ENCODE data around the gene POLR2L.

Gene POLR2L

DNA sequence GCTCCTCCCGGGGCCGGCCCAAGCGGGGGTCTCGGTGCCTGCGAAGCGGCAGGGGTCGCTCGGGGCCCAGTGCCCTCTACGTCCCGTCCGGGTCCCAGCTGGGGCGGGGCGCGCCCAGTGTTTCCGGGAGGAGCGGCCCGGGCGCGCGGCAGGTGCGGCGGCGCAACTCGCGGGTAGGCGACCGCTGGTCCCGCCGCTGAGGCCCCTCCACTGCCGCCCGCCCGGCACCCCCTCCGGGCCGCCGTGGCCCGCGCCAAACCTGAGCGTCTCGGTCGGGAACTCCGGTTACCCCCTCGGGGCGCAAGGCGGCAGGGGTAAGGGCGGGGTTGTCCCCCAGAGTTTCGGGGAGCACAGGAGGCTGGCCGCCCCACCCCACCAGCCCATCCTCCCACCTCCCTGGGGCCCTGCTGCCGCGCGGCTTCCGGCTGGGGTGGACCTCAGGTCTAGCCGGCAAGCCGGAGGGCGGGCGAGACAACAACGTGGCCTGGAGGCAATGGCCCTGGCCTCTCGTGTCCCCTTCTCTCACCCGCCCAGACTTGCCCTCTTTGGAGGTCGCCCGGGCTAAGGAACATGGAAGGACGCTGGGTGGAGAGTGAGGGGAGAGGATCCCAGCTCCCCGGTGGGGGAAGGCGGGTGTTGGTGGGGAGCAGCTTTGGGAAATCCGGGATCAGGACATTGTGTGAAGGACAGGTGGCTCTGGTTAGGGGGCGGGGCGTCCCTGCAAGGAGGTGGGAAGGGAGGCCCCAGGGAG lies 15.0 kb downstream of the POLR2L start:
- peak; percentile 74 for DNase-seq (ENCODE audit: low spot score)

DNA sequence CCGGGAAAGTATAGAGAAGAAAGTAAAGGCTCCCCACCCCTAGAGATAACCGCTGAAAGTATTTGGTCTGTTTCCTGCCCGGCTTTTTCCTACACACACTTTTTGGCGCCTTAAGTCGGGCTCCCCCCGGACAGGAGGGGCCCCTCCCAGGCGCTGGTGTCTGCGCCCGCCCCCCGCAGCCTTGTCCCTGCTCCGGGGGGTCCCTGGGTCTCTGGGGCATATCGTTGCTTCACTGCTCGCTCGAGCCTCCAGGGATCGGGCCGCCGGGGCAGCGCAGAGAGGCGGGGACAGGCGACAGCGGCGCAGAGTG lies 15.5 kb downstream of the POLR2L start:
- no peak for DNase-seq (ENCODE audit: low spot score)

DNA sequence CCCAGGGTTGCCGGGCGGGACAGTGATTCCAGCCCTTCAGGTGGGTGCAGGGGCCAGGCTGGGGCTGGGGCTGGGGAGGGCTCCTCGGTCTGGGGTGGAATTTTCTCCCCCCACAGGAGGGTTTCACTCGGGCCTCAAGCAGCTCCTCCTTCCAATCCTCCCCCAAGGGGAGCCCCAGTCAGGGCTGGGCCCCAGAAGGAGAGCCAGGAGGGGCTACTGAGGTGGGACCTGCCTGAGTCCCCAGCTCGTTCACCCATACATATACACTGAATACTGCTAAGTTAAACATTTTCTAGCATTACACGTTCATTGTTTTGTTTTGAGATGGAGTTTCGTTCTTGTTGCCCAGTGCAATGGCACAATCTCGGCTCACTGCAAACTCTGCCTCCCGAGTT lies 16.1 kb downstream of the POLR2L start:
- no peak for DNase-seq (ENCODE audit: low spot score)

DNA sequence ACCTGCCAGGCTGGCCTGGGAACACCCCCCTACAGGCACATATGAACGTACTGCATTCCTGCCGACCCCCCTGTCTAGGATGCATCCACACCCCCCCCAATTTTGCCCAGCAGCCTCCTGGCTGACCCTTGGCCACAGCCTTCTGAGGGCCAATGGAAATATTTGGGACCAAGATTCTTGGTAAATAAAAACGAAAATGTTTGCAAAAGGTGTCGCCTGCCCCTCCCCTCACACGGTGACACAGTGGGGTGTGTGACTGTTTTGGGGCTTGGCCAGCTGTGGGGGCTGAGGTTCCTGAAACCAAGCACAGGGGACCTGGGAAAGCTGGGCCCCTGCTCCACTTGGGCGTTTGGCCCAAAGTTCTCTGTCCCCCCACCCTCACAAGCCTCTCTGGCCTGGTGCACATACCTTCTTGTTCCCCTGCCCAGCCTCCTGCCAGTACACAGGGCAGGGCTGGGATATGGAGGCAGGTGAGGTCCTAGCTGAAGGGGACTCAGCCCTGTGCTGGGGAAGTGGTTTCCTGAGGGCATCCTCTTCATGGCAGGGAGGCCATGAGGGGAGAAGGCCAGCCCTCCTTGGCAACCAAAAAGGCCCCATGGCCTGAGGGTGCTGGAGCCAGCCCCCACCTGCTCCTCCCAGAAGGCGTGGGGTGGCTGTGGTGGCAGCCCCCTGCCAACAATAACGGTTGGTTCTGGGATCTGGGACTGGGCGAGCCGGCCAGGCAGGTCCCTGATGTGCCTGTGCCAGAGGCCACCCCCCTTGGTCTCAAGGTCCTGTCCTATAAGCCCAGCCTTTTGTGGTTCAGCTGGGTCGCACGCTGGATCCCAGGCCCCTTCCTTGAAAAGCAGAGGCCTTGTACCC lies 16.7 kb downstream of the POLR2L start:
- DNase-seq (ENCODE audit: low spot score) = no peak

DNA sequence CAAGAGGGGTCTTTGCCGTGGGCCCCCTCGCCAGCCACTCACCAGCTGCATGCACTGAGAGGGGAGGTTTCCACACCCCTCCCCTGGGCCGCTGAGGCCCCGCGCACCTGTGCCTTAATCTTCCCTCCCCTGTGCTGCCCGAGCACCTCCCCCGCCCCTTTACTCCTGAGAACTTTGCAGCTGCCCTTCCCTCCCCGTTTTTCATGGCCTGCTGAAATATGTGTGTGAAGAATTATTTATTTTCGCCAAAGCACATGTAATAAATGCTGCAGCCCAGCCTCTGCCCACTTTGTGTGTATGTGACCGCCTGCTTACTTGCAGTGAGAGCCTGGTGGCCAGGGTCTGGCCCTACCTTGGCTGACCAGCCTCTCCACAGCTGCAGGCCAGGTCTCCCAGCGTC lies 17.4 kb downstream of the POLR2L start:
- DNase-seq (ENCODE audit: low spot score) = no peak

DNA sequence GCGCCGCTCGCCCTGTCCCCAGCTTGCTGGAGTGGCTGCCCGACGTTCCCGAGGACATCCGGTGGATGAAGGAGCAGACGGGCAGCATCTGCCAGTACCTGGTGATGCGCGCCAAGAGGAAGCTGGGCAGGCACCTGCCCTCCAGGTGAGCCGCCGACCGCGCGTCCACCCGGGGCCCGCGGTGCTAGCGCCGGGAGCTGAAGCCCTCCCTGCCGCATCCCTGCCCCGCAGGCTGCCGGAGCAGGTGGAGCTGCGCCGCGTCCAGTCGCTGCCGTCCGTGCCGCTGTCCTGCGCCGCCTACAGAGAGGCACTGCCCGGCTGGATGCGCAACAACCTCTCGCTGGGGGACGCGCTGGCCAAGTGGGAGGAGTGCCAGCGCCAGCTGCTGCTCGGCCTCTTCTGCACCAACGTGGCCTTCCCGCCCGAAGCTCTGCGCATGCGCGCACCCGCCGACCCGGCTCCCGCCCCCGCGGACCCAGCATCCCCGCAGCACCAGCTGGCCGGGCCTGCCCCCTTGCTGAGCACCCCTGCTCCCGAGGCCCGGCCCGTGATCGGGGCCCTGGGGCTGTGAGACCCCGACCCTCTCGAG lies 17.9 kb downstream of the POLR2L start:
- no peak for DNase-seq (ENCODE audit: low spot score)

DNA sequence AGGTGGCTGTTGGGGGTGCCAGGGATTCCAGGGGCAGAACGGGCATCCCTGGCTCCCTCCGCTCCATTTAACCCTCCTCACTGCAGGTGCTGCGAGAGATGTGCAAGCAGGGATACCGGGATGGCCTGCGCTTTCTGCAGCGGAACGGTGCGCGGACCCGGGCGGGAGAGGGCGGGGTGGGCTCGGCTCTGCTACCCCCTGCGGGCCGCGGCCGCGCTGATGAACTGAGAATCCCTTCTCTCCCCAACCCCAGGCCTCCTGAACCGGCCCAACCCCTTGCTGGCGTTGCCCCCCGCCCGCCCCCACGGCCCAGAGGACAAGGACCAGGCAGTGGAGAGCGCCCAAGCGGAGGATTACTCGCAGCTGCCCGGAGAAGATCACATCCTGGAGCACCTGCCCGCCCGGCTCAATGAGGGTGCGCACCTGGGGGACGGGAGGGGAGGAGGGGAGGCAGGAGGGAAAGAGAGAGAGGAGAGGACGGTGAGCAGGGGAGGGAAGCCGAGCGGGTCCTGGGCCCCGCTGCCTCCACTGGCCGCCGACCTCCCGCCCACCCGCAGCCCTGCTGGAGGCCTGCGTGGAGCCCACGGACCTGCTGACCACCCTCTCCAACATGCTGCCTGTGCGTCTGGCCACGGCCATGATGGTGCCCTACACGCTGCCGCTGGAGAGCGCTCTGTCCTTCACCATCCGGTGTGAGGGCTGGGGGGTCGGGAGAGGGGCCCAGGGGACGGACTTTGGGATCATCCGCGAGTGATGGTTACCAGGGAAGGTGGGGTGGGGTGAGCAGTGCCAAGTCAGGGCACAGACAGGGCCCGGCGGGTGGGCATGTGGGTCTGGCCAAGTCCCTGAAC lies 18.7 kb downstream of the POLR2L start:
- no peak for DNase-seq (ENCODE audit: low spot score)

DNA sequence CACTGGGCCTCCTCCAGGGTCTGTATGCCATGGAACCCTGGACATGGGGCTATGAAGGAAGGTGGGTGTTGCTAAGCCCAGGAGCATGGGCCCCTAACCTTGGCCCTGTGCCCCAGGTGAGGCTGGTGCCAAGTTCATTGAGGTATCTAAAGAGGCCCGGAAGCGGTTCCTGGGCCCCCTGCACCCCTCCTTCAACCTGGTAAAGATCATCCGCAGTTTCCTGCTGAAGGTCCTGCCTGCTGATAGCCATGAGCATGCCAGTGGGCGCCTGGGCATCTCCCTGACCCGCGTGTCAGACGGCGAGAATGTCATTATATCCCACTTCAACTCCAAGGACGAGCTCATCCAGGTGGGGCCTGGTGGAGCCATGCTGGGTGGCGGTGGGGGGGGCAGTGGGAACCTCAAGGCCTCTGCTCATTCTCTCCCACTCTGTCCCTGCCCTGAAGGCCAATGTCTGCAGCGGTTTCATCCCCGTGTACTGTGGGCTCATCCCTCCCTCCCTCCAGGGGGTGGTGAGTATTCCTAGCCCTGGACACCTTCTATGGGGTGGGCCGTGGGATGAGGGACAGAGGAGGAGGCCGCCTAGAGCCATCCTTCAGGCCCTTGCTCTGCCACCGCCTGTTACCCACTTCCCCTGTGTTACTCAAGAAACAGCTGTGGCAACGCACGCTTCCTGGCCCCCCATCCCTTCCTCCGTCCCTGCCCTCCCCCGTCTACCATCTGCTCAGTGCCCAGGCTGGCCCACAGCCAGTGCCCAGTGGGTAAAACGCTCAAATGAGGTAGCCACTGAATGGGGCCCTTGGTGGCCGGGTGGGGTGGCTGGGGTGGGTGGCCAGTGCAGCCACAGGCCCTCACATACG lies 20.6 kb downstream of the POLR2L start:
- no peak for DNase-seq (ENCODE audit: low spot score)

DNA sequence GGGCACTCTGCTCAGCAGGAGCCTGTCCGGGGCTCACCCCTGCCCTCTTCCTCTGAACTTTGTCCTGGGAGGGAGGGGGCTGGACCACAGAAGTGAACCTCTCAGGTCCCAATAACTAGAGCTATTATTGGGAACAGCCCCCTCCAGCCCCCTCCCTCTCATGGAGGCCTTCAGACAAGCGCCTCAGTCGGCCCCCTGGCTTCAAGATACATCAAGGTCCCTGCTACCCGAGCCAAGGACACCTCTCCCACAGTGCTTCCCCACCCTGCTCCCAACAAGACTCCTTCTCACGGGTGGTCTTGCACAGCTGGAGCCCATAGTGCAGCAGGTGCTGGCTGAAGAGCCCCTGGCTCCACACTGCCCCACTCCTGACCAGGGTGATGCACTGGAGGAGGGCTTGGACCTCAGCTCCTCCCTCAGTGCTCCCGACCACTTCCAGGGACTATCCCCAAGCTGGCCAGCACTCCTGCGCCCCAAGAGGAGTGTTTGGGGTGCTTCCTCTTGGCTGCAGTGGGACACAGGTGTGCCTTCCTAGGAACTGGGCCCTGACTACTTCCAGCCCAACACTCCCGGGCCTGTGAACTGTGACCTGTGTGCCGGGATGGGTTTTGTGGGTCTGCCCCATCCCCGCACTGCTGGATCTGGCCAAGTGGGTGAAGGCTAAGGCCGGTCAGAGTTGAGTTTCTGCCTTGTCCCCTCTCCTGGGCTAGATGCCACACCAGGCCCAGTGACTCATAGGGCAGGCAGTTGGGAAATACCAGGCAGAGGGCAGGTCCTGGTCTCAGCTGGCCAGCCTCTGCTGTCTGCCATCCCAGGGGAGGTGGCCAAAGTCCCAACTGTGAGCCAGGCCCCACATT lies 21.4 kb downstream of the POLR2L start:
- no peak for DNase-seq (ENCODE audit: low spot score)

DNA sequence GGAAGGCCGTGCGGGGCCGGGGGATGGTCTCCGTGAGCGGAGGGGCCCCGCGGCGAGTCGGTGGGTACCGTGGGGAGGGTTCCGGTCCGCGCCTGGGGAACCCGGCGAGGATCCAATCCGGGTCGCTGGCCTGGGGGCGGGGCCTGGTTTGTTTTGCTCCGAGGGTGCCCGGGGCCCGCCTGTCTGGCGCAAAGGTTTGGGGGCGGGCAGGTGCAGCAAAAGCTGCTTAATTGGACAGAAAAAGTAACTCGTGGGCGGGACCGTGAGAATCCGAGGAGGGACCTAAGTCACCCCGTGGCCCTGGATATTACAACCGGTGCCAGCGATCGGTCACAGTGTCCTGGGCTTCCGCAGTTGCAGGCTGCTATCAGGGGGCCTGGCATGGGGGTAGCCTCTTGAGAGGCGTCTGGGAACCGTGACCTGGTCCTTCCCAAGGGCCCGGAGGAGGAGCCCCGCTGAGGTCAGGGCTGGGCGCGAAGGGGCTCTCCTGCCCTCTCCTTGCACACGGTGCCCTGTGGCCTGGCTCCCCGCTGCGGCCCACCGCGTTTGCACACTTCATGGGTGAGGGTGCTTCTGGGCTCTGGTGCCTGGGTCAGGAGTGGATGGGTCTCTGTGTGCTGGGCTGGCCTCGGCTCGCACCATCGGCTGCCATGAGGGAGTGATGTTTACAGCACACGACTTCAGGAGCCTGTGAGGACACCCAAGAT lies 22.2 kb downstream of the POLR2L start:
- DNase-seq (ENCODE audit: low spot score) = peak; percentile 84

DNA sequence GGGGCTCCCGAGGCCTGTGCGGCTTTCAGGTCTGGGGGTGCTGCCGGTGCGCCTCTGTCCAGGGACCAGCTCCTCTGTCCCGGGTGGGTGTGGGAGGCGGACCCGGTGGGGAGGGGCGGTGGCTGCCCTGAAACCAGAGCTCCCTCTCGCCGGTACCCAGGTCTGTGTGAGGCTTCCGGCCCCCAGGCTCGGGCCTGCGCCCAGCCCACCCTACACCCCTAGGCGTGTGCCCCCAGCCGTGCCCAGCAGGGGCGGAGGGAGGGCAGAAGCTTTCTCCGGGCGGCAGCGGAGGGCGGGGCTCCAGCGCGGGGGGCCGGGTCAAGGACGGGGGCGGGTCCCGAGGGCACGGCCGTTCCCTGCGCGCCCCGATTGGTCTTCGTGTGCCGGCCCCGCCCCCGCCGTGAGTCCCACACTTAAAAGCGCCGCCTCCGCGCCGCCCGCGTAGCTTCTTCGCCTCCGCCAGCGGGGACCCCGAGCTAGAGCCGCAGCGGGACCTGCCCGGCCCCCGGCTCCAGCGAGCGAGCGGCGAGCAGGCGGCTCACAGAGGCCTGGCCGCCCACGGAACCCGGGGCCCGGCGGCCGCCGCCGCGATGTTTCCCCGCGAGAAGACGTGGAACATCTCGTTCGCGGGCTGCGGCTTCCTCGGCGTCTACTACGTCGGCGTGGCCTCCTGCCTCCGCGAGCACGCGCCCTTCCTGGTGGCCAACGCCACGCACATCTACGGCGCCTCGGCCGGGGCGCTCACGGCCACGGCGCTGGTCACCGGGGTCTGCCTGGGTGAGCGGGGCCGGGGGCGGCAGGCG lies 23.0 kb downstream of the POLR2L start:
- DNase-seq (ENCODE audit: low spot score) = peak; percentile 84

DNA sequence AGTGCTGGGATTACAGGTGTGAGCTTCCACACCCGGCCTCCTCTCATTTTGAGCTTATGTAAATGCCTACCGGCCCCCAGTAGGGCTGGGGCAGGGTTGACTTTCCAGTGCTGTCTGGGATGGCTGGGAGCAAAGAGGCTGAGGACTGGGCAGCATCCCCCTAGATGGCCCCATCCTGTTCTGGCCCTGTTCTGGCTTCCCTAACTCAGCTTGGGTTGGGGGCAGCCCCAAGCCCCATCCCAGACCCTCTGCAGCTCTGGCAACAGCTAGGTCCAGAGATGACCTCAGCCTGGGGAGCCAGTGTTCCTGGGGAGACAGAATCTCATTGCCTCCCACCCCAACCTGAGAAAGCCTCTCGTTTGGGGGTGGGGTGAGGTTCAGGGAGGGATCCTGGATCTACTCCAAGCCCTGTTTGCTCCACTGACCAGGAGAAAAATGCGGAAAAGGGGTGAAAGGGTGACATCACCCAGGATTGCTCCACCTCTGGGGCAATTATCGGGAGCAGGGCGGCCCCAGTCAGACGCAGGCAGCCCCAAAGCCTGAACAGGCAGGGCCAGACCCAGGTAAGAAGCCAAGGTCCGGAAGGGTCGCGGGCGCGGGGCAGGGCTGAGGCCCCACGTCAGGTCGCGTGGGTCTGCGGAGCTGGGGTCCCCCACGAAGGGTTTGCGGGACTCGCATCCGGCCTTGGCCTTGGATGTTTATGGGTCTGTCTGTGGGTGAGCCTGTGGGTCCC lies 23.8 kb downstream of the POLR2L start, which contains the start of gene PNPLA2:
PNPLA2 (plus strand) TSS at position 519 of the 733 bp plus-strand sequence. CDS start 805 bp downstream, outside the sequence.
- DNase-seq (ENCODE audit: low spot score) = no peak

DNA sequence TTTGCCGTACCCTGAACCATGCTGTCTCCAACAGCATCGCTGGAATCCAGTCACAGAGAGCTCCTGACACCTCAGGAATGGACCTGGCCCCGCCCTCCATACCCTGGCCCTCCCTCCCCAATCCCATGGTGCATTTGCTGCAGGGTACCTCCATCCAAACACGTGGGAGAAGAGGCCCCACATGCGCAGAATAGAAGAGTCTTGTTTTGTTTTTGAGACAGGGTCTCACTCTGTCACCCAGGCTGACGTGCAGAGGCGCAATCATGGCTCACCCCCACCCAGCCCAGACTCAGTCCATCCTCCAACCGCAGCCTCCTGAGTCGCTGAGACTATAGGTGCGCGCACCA lies 25.9 kb downstream of the POLR2L start:
- no peak for DNase-seq (ENCODE audit: low spot score)

DNA sequence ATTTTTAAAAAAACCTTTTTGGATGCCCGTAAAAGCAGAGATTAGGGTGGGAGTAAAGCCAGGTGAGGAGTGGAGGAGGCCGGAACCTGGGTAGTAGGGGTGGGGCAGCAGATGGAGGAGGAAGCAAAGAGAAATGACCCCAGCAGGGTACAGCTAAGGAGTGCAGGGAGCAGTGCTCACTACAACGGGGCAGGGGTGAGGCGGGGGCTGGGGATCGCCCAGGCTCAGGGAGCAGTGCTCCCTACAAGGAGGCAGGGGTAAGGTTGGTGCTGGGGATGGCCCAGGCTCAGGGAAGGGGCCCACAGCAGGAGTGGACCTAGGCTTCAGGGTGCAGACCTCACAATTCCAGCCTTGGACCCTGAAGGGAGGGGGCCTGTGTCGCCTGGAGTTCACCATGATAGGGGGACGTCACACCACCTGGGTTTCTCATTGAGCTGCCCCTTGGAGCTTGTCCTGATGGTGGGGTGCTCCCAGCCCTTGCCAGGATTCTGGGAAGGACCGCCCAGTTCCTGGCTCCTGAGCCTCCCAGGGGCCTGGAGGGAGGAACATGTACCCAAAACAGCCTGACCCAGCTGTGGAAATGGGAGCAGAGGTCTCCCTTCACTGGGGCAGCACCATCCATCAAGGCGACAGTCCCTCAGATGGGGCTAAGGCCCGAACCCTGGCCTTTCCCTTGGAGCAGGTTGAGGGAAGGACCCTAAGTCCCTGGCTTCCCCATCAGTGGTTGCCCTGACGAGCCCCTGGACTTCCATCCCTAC lies 26.5 kb downstream of the POLR2L start:
- no peak for DNase-seq (ENCODE audit: low spot score)

DNA sequence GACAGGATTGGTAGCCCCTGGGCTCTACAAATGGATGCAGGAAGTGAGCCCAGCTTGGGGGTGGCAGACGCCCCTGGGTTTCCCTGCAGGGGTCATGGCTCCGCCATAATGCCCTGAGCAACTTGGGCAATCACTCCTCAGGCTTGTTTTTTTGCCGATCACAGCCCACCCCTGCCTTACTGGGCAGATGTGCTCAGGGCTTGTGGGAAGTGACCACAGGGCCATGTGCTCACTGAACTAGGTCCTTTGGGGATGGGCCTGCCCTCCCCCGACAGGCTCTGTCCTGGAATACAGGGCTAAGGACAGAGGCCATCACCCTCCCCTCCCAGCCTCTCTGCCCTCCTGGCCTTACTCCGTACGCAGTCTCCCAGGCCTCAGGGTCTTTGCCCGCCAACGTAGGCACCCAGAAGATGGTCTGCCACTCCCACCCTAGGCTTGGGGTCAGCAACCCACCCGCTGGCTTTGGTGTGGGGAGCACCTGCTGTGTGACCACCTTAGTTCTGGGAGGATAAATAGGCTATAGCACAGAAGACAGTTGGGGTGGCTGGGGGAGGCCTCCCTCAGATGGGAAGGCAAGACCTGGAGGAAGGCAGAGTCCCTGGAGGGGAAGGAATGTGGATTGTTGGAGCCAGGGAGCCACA lies 28.8 kb downstream of the POLR2L start:
- DNase-seq (ENCODE audit: low spot score) = no peak

DNA sequence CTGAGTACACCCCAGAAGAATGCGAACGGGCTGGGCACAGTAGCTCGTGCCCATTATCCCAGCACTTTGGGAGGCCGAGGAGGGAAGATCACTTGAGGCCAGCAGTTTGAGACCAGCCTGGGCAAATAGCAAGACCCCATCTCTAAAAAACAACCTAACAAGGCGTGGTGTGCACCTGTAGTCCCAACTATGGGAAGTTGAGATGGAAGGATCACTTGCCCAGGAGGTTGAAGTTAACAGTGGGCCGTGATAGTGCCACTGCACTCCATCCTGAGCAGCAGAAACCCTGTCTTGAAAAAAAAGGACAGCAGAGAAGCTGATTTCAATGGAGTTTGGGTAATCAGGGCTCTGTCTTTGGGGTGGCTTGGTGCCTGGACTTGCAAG lies 29.3 kb downstream of the POLR2L start:
- no peak for DNase-seq (ENCODE audit: low spot score)

Data from SK-N-DZ (cell line).